Stimulated activated CD8-positive, alpha-beta memory T cell treated with anti-CD3 and anti-CD28 coated beads, Interleukin-4, amount 100 ng/mL, for 4 hours (primary cell): ENCODE data around the gene HACD2.

Experiments
- DNase-seq, 2 donors: peaks; one replicate each; pipeline ENCODE4 v3.0.0-alpha.2; 2020; ENCODE audit warnings: low read depth in 2 of 2, low spot score in 1 of 2

The HACD2 gene

GRCh38 chr3:123486460-123486859, 98.4 kb downstream of the HACD2 start:
- no peak for DNase-seq

DNA sequence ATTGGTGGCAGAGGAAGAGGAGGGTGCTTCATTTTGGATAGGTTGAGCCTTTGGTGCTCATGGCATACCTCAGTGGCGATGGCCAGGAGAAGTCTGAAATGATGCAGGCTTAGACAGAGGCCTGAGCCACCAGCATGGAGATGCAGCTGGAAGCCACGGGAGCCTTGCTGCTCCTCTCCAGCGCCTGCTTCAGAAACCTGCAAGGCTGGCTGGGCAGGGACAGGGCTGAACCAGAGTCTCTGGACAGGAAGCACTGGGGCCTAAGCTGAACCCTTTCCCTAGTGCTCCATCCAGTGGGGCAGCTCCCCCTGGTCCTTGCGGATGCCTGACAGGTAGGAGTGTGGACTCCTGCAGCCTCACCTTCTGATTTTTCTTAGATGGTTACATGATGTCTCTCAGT, 99.3 kb downstream of the HACD2 start:
- DNase-seq = no peak

DNA sequence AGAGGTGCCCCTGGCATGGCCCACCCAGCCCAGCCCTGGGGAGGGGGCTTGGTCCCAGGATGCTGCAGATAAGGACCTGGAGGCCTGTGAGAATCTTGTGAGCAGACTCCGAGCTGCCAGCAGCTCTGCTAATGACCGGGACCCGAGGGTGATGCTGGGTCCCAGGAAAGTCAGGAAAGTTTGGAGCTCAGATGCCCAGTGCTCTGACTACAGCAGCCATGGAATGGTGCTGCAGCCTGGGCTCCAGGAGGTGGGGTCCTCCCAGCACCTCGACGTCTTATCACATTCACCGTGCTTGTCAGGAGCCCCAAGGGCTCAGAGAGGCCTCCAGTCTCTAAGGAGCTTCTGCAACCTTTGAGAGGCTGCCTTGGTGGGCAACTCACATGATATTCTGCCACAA, 101.7 kb downstream of the HACD2 start:
- no peak for DNase-seq

GRCh38 chr3:123481722-123482457, 103.0 kb downstream of the HACD2 start:
- DNase-seq = no peak

DNA sequence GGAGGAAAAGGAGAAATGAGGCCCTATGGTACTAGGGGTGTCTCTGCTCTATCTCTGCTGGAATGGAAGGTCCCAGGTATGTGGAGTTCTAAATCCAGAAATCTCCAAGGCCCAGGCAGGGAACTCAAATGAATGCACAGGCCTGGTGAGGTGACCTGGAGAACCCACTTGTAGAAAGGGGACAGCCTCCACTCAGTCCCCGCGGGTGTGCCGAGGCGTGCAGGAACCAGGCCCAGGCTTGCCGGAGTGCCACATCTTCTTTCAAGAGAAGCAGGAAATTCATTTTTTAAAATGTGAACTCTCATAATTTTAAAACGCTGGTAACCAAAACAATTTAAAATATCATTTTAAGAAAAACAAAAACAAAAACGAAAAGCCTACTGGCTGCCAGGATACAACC, 103.8 kb downstream of the HACD2 start:
- no peak for DNase-seq

GRCh38 chr3:123480428-123480827, 104.4 kb downstream of the HACD2 start:
- no peak for DNase-seq

GRCh38 chr3:123479891-123480290, 105.0 kb downstream of the HACD2 start:
- no peak for DNase-seq

- no peak for DNase-seq
These were observed 106.5 kb downstream of the HACD2 start for GRCh38 chr3:123478314-123478713.

- no peak for DNase-seq
These were observed 107.7 kb downstream of the HACD2 start for GRCh38 chr3:123476967-123477750.

DNA sequence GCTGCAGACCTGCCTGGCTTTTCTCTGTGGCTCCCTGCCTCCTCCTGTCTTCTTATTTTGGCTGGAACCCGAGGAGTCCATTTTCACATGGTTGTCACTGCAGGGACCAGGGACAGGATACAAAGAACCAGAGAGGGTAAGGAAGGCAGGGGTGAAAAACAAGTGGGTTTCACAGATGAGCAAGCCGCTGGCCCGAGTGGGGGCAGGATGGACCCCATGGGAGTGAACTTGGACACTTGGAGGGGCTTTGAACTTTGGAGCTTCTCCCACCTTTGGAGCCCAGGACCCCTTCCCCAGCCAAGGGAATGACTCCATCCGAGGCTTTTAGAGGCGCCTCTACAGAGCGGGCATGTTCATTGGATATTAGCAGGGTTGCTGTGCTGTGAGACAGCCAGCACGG, 109.1 kb downstream of the HACD2 start:
- no peak for DNase-seq

GRCh38 chr3:123471106-123471505, 113.7 kb downstream of the HACD2 start:
- DNase-seq = no peak

DNA sequence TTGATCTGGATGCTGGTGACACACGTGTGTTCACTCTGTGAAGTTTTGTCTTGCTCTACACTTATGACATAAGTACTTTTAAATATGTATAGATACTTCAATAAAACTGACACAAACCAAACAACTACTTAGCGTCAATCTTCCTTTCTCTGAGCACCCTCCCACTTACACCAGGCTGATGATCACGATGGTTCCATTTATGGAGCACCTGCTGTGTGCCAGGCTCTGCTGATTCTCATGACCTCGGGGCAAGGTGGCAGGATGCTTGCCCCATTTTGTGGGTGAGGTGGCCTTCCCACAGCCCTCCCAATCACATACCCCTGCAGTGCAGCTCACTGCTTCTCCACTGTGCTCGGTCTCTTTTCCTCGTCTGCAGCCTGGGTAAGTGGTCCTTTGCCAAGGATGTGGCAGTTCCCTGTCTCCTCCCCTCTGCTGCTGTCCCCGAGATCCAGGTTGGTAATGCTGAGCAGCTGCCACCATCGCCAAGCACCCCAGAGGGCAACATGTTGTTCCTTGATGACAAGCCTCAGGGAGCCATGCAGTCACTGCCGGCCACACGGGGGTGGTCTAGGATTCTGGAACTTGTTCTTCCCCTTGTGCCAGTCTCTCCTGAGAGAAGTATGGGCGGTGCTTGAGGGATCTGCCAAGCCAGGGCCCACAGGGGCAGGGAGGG, 115.4 kb downstream of the HACD2 start:
- no peak for DNase-seq

GRCh38 chr3:123467046-123467445, 117.8 kb downstream of the HACD2 start:
- no peak for DNase-seq

DNA sequence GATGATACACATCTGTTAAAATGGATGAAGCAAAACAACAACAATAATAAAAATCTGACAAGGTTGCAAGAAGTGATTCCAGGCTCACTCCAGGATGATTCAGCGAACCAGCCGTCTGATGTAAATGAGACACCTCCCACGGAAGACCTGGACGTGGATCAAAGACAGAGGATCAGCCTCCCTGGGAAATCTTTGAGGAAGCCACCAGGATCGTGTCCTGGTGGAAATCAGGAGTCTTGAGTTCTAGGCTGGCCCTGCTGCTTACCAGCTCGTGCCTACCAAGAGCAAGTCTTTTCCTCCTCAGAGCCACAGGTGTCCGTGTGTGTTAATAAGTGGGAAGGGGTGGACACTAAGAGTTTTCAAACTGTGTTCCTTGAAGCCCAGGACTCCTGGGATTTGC, 120.6 kb downstream of the HACD2 start:
- DNase-seq = no peak

DNA sequence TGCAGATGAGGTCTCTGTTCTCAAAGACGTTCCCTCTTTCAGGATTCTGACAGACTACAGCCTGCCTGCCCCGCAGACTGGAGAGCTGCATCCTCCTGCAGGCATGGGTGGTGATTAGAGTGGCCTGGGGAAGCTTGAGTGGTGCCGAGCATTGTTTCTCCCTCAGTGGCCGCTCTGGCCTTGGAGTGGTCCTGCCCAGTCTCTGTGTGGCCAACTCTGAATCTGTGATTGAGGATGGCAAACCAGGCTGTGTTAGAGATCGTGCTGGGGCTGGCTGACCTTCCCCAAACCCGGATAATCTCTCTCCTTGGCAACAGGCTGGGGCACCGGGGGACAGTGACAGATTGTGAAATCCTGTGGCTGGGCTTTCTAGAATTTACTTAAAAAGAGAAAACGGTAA, 125.0 kb downstream of the HACD2 start:
- DNase-seq = no peak

GRCh38 chr3:123458255-123458654, 126.6 kb downstream of the HACD2 start:
- DNase-seq = no peak

GRCh38 chr3:123457841-123458240, 127.0 kb downstream of the HACD2 start:
- no peak for DNase-seq

- DNase-seq = no peak
These were observed 131.2 kb downstream of the HACD2 start for GRCh38 chr3:123453675-123454074.

DNA sequence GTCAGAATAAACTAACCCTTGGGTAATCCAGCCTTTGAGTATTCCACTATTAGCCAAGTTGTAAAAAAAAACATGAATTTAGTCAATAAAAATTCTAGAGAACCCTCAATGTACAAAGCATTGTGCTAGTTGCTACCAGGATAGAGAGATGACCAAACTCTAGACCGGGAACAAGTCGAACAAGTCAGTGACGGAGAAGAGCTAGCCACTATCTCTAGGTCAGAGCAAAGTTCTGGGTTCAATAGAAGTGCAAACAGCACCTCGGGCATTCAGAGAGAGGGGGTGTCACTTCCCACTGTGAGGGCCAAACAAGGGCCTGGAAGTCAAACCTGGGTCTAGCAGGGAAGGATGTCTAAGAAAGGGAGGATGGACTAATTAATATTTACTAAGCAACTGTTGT, 133.7 kb downstream of the HACD2 start:
- DNase-seq = no peak

- DNase-seq = no peak
These were observed 134.8 kb downstream of the HACD2 start for GRCh38 chr3:123449997-123450604.

DNA sequence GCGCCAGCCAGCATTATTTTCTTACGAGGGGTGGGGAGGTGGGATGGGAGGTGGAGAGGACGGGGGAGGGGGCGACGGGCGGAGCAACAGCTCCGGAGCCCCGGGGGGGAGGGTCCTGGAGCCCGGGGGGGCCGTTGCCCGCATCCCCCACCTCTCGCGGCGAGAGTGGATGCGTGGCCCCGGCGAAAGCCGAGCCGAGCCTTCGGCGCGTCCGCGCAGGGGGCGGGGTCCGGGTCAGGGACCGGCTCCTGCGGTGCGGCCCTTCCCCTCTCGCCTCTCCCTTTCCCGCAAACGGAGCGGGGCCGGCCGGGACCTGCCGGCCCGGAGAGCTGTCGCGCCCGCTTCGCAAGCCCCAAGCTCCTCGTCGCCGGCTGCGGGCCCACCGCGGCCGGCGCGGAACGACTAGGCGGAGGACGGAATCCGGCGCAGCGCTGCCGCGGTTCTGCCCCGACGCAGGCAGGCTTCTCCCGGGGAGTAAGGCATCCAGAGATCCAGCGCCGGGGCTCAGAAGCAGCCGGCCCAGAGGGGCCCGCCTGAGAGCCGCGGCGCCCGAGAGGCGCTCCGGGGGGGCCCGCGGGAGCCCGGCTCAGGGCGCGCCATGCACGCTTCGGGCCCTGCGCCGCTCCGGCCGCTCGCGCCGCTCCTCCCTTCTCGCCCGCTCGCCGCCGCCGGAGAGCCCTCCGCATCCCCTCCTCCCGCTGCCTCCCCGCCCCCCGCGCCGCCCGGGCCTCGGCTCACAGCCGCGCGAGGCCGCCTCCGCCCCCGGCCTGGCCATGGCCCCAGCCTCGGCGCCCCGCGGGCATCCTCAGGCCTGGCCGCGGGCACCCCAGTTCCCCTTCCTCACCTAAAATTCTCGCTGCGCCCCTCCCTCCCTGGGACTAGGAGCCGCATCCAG, 135.5 kb downstream of the HACD2 start:
- no peak for DNase-seq
